ENCODE data around the gene ARHGAP44. TPM values are rescaled to one million over a fixed set of nuclear protein-coding genes. Genes with fewer than 3 reads are reported as not detected.

Gene ARHGAP44
- total and polyA plus RNA-seq, 9 of the 15 experiments (the other 6 are each of a cell fraction or from before 2014, with no cell fraction given): 0.01 to 0.68 (median 0.07) TPM; not detected in 1

- TF ChIP-seq ZNF431 (CRISPR knock-in tag; IDR thresholded peaks at IDR 0.05) (no peak), NUFIP1 (IDR thresholded peaks at IDR 0.05; ENCODE audit: partially characterized antibody) (no peak)
Measured at GRCh38 chr17:12830777-12831247, 41.5 kb downstream of the ARHGAP44 start (continued).

DNA sequence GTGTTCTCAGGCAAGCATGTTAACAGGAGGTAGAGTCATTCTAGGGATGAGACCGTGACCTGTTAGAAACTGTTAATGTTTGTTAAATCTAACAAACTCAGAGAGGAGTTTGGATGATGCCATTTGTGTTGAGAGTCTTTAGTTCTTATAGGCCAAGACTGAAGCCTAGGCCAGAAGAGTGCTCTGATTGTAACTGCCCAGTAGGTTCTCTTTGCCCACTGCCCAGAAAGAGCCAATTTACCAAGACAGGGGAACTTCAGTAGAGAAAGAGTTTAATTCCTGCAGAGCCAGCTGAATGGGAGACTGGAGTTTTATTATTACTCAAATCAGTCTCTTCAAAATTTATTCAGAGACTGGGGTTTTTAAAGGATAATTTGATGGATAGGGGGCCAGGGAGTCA lies 42.5 kb downstream of the ARHGAP44 start:
- Histone ChIP-seq H3K9me1 (ENCODE audit: control insufficient read depth, insufficient read depth, low read length) (no peaks in the 10 kb centered on the region), H3K27me3 (ENCODE audit: control insufficient read depth in 2 of 2, insufficient read depth in 2 of 2, low read length in 2 of 2) (no peaks in the 10 kb centered on the region), H3K79me2 (ENCODE audit: control insufficient read depth, insufficient read depth, low read length) (no peaks in the 10 kb centered on the region), H3K4me2 (ENCODE audit: insufficient read depth, low read length) (no peak overlapping the region), H3K27ac (ENCODE audit: extremely low read depth, low read depth, low read length) (no peak overlapping the region), H2AFZ (ENCODE audit: low read depth, low read length) (no peak overlapping the region), H3K4me3 (no peak overlapping the region), H3K36me3 (ENCODE audit: control insufficient read depth, insufficient read depth, low read length) (no peaks in the 10 kb centered on the region), H3K4me1 (replicated peaks in 1 of 2; ENCODE audit: control insufficient read depth in 2 of 2, insufficient read depth in 2 of 2, low read length in 2 of 2) (no peaks in the 10 kb centered on the region), H4K20me1 (replicated peaks; ENCODE audit: control insufficient read depth, insufficient read depth, low read length) (no peaks in the 10 kb centered on the region), H3K9ac (ENCODE audit: insufficient read depth in 1 of 2, low read depth in 2 of 2, low read length in 2 of 2) (no peak overlapping the region), H3K9me3 (replicated peaks; ENCODE audit: control insufficient read depth, insufficient read depth, low read depth, low read length) (no peaks in the 10 kb centered on the region)
- ChIA-PET POLR2A (no interaction called here), CTCF (ENCODE audit: low intra/inter-chr PET ratio) (no interaction called here)
- no TSS peak for BruUV-seq (replicated peaks)
- no peak for DNase-seq (ENCODE audit: extremely low read depth in 1 of 4, low spot score in 3 of 4)
- in situ Hi-C loops (cut with MboI): no loop called here
- ATAC-seq: no peak
- no peak for TF ChIP-seq LARP7 (IDR thresholded peaks at IDR 0.05)
- TF ChIP-seq CEBPZ (IDR thresholded peaks at IDR 0.05; ENCODE audit: borderline replicate concordance, low read depth, low read length): no peak
- no peak for TF ChIP-seq HDAC8 (tag; IDR thresholded peaks at IDR 0.05)
- TF ChIP-seq ZNF785 (CRISPR knock-in tag; IDR thresholded peaks at IDR 0.05): no peak
- TF ChIP-seq ZZZ3 (IDR thresholded peaks at IDR 0.05): no peak
- TF ChIP-seq KHSRP (IDR thresholded peaks at IDR 0.05): no peak
- TF ChIP-seq ETV1 (tag; conservative IDR thresholded peaks at IDR 0.05; ENCODE audit: low read depth): no peak
- intact Hi-C loops (cut with micrococcal nuclease): no loop called here
- no peak for FAIRE-seq
- 0% methylated on average over 1 of the region's 1 CpG for WGBS (ENCODE audit: insufficient coverage, low coverage, missing lambda C conversion rate)

Data from K562 (cell line).